Adrenal gland (tissue), 12 donors: ENCODE results near the gene KCNMA1. TPM values are rescaled to one million over a fixed set of nuclear protein-coding genes. Genes with fewer than 3 reads are reported as not detected.

Experiments
- DNase-seq, 7 donors: peaks; one replicate each; pipeline ENCODE4 v3.0.0-alpha.2; 2019 to 2020
- H3K27ac ChIP-seq, 5 donors: fragments of 200-600 bp; sonication (generic) in 4 of 5; 1 replicate in 3 of 5; 2 replicates in 2 of 5; pipeline versions ENCODE4 v1.5.1 to v1.8.0; 2016 to 2020; ENCODE audit warnings: mild to moderate bottlenecking in 1 of 5
- H3K27me3 ChIP-seq: fragments of 200-600 bp; 2 replicates; pipeline ENCODE4 v1.8.0; 2021
- H3K36me3 ChIP-seq, 2 donors: fragments of 200-600 bp; replicated peaks in 1 of 2; 1 replicate in 1 of 2; 2 replicates in 1 of 2; pipeline versions ENCODE4 v1.5.1 to v1.8.0; 2018 to 2022
- H3K4me1 ChIP-seq, 2 donors: fragments of 200-600 bp; replicated peaks in 1 of 2; 1 replicate in 1 of 2; 2 replicates in 1 of 2; pipeline versions ENCODE4 v1.5.1 to v1.8.0; 2018 to 2021
- H3K4me3 ChIP-seq, 4 donors: fragments of 200-600 bp; sonication (generic) in 3 of 4; one replicate each; pipeline ENCODE4 v1.5.1; 2016 to 2018
- H3K9me3 ChIP-seq, 3 donors: fragments of 200-600 bp; sonication (generic) in 1 of 3; replicated peaks in 1 of 3; 1 replicate in 2 of 3; 2 replicates in 1 of 3; pipeline versions ENCODE4 v1.5.1 to v1.8.0; 2016 to 2021
- POLR2A ChIP-seq, 2 donors: fragments of 450-650 bp; IDR thresholded peaks; one replicate each; pipeline ENCODE4 v1.6.1; 2017; ENCODE audit warnings: antibody characterized with exemption in 2 of 2, mild to moderate bottlenecking in 2 of 2, moderate library complexity in 1 of 2
- WGBS, 4 donors: extraction: QIAGEN DNeasy Blood & Tissue Kit in 2 of 4; methylation state at CpG; one replicate each; pipeline versions ENCODE4 v1.1.5 to v1.1.7; 2013 to 2017; 5-methylcytosine and 5-hydroxymethylcytosine counted together
- intact Hi-C, 2 donors: fragments of 100-400 bp; cut with DNase I; formaldehyde crosslinking; loops; one replicate each; pipeline versions ENCODE4 v1.14.1 to v1.15.0; 2022 to 2023
- polyA plus RNA-seq, 3 donors: library from polyadenylated mRNA; stranded (reverse); fragments of 200-250 nt in 2 of 3; fragments of 350-450 nt in 1 of 3; fragmentation: Illumina TruSeq in 1 of 3; extraction: RNeasy Lipid Tissue Mini Kit (QIAGEN cat#74804) in 1 of 3; gene quantifications; one replicate each; pipeline ENCODE4 v1.2.3, GENCODE V29; 2013 to 2014
- total RNA-seq, 9 donors: library from RNA; depleted of rRNA in 4 of 9; stranded (reverse); fragments of >200 nt in 4 of 9; fragments of 120-200 nt in 1 of 9; fragmentation: NEBNext Ultra II Directional in 1 of 9; extraction: Animal tissue kit (Norgen Biotek cat#: 25700) in 1 of 9; gene quantifications; one replicate each; pipeline versions ENCODE4 v1.1.0 to v1.2.4, GENCODE V29; 2013 to 2023
- TF ChIP-seq, protein P1 (sequence below), 6 experiments: fragments of 450-650 bp in 4 of 6; fragments of 200-600 bp in 2 of 6; sonication (generic) in 1 of 6; IDR thresholded peaks; 1 replicate in 5 of 6; 2 replicates in 1 of 6; pipeline versions ENCODE4 v1.5.1 to v1.8.0; 2016 to 2021; ENCODE audit warnings: antibody characterized with exemption in 6 of 6, mild to moderate bottlenecking in 2 of 6, moderate library complexity in 1 of 6
- donor health status: healthy with polysubstance abuse.
- donor health status: Bipolar disorder and iron deficiency.
- donor health status: DM: yes; HTN: yes; CAD: no.
- donor health status: DM: no; HTN: no; CAD: no.
- donor health status: DM: no; HTN: no; CAD: no.
- donor health status: DM: yes; HTN: yes; CAD: no.

The KCNMA1 gene
- total and polyA plus RNA-seq, 12 donors = 6.4 to 37.7 (median 13.4) TPM

DNA sequence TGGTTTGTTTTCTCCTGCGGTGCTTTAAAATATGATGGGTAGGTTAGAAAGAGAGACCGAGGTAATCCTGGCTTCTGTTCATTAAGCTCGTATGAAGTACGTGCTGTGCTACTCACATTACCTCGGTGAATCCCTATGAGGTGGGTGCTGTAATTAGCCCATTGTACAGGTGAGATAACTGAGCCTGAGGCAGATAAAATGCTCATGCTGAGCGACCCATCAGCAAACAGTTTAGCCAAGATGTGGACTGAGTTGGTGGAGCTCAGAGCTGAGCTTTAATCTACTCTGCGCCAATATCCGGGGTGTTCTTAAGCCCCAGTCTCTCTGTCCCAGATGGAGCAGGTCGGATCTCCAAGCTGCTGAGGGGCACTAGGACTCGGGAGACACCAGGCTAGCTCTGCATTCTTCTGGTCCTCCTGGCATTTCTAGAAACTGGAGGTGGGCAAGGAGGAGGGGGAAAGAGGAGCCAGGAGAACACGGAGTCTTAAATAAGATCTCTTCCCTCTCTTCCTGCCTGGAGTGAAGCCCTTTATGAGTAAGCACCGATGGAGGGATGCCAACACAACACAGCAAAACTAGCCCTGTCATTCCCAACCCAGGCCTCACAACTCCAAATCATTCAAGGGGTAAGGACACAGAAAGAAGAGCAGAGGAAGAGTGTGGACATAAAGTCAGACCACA is 458.5 kb downstream of the KCNMA1 start:
- Histone ChIP-seq H3K4me3 (no peak overlapping the region), H3K27ac (no peak overlapping the region), H3K9me3 (no peaks in the 10 kb centered on the region), H3K27me3 (no peaks in the 10 kb centered on the region), H3K4me1 (no peaks in the 10 kb centered on the region), H3K36me3 (no peaks in the 10 kb centered on the region)
- intact Hi-C loops = loop anchor here (5.0 to 10.0 kb wide), 4 partner anchors 216 to 536 kb away; partner anchors contain the start of gene KCNMA1 (in 1 of the 2)
- peak; percentile 63 to 80 (median 77) for DNase-seq
- TF ChIP-seq, protein P1, sequence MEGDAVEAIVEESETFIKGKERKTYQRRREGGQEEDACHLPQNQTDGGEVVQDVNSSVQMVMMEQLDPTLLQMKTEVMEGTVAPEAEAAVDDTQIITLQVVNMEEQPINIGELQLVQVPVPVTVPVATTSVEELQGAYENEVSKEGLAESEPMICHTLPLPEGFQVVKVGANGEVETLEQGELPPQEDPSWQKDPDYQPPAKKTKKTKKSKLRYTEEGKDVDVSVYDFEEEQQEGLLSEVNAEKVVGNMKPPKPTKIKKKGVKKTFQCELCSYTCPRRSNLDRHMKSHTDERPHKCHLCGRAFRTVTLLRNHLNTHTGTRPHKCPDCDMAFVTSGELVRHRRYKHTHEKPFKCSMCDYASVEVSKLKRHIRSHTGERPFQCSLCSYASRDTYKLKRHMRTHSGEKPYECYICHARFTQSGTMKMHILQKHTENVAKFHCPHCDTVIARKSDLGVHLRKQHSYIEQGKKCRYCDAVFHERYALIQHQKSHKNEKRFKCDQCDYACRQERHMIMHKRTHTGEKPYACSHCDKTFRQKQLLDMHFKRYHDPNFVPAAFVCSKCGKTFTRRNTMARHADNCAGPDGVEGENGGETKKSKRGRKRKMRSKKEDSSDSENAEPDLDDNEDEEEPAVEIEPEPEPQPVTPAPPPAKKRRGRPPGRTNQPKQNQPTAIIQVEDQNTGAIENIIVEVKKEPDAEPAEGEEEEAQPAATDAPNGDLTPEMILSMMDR (IDR thresholded peaks at IDR 0.05) = no peak
- TF ChIP-seq POLR2A (IDR thresholded peaks at IDR 0.05) = no peak
- WGBS, 4 donors = 63 to 67% (median 65%) methylated on average over 11 to 12 of the region's 12 CpGs

DNA sequence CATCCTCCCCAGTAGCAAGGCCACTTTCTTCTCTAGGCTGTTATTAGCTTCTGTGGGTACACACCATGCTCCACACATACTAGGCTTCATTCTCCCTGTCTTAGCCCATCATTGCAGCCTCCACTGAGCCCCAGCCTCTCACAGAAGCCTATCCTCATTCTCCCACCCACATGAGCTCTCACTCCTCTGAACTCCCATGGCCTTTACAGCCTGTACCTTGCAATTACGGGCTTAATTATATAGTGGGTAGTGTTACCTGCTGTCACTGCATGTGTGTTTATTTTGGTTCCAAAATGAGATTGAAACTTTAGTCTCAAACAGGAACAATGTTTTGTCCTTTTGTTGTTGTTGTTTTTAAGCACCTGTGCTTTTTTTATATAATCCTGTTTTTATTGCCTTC is 460.0 kb downstream of the KCNMA1 start:
- no peak overlapping the region for H3K27ac ChIP-seq
- TF ChIP-seq POLR2A (IDR thresholded peaks at IDR 0.05) = no peak
- TF ChIP-seq, protein P1 (IDR thresholded peaks at IDR 0.05) = no peak
- H3K36me3 ChIP-seq = no peaks in the 10 kb centered on the region
- DNase-seq = no peak
- WGBS, 4 donors = 85 to 94% (median 89%) methylated on average over 1 of the region's 1 CpG
- no peaks in the 10 kb centered on the region for H3K9me3 ChIP-seq
- H3K4me3 ChIP-seq = no peak overlapping the region
- no peaks in the 10 kb centered on the region for H3K4me1 ChIP-seq
- no peaks in the 10 kb centered on the region for H3K27me3 ChIP-seq
- intact Hi-C loops = loop anchor here (2.0 to 10.0 kb wide), 5 partner anchors 217 to 537 kb away; partner anchors contain the start of gene KCNMA1 (in 1 of the 2)

DNA sequence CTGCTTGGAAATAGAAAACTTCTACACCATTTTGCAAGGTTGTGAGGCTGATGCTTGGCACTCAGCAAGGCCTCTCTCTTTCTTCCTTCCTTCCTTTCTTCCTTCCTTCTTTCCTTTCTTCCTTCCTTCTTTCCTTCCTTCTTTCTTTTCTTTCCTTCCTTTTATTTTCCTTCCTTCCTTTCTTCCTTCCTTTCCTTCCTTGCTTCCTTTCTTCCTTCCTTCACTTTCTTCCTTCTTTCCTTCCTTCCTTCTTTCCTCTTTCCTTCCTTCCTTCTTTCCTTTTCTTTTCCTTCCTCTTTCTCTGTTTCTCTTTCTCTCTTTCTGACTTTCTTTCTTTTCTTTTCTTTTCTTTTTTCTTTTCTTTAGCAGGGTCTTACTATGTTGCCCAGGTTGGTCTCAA is 460.4 kb downstream of the KCNMA1 start:
- Histone ChIP-seq H3K27ac (no peak overlapping the region), H3K9me3 (no peaks in the 10 kb centered on the region), H3K27me3 (no peaks in the 10 kb centered on the region), H3K4me3 (no peak overlapping the region), H3K36me3 (no peaks in the 10 kb centered on the region), H3K4me1 (no peaks in the 10 kb centered on the region)
- intact Hi-C loops = loop anchor here (2.0 to 10.0 kb wide), 5 partner anchors 218 to 538 kb away; partner anchors contain the start of gene KCNMA1 (in 1 of the 2)
- TF ChIP-seq POLR2A (IDR thresholded peaks at IDR 0.05) = no peak
- TF ChIP-seq, protein P1 (IDR thresholded peaks at IDR 0.05) = no peak
- DNase-seq = no peak

DNA sequence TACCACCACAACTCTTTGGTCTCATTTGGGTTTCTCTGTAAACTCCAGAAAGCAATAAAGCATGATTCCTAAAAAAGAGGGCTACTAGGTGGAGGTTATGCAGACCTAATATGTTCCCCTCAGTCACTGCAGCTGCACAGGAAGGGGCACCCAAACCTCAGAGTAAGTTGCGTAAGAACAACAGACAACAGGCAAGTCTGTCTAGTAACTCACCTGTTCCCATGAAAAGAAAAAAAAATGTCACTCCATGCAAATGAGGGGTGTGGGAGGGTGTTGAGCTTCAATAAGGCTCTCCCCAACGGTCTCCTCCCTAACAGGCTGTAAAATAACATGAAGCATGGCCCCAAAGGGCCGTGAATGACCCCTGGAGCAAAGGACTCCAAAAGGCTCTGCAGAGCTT is 461.4 kb downstream of the KCNMA1 start:
- Histone ChIP-seq H3K4me3 (no peak overlapping the region), H3K27ac (no peak overlapping the region), H3K36me3 (no peaks in the 10 kb centered on the region), H3K27me3 (no peaks in the 10 kb centered on the region), H3K4me1 (no peaks in the 10 kb centered on the region), H3K9me3 (no peaks in the 10 kb centered on the region)
- DNase-seq = no peak
- TF ChIP-seq, protein P1 (IDR thresholded peaks at IDR 0.05) = no peak
- TF ChIP-seq POLR2A (IDR thresholded peaks at IDR 0.05) = no peak
- intact Hi-C loops = loop anchor here (2.0 to 10.0 kb wide), 5 partner anchors 219 to 539 kb away; partner anchors contain the start of gene KCNMA1 (in 1 of the 2)
- WGBS, 4 donors = 74 to 96% (median 83%) methylated on average over 3 of the region's 3 CpGs
